Suprapubic skin (tissue), 4 donors: Measurements from ENCODE around the gene SPNS3. TPM values are rescaled to one million over a fixed set of nuclear protein-coding genes. Genes with fewer than 3 reads are reported as not detected.

Source experiments
- DNase-seq, 2 donors: peaks; one replicate each; pipeline ENCODE4 v3.0.0-alpha.2; 2019; ENCODE audit warnings: low spot score in 2 of 2
- H3K27ac ChIP-seq: fragments of 200-600 bp; sonication (generic); one replicate; pipeline ENCODE4 v1.5.1; 2019
- H3K27me3 ChIP-seq: fragments of 200-600 bp; sonication (generic); one replicate; pipeline ENCODE4 v1.5.1; 2019
- H3K36me3 ChIP-seq: fragments of 200-600 bp; sonication (generic); one replicate; pipeline ENCODE4 v1.5.1; 2019
- H3K4me1 ChIP-seq: fragments of 200-600 bp; sonication (generic); one replicate; pipeline ENCODE4 v1.5.1; 2019
- H3K4me3 ChIP-seq: fragments of 200-600 bp; sonication (generic); one replicate; pipeline ENCODE4 v1.5.1; 2019; ENCODE audit warnings: mild to moderate bottlenecking
- H3K9me3 ChIP-seq: fragments of 200-600 bp; sonication (generic); one replicate; pipeline ENCODE4 v1.5.1; 2019
- CTCF ChIP-seq, 2 donors: fragments of 200-600 bp in 1 of 2; fragments of 450-650 bp in 1 of 2; sonication (generic) in 1 of 2; IDR thresholded peaks; one replicate each; pipeline ENCODE4 v1.5.1; 2016 to 2019; ENCODE audit warnings: antibody characterized with exemption in 2 of 2, mild to moderate bottlenecking in 1 of 2, moderate library complexity in 1 of 2
- EP300 ChIP-seq: sonication (generic); formaldehyde crosslinking; IDR thresholded peaks from one replicate; pipeline ENCODE4 v1.6.1; 2017; ENCODE audit warnings: antibody characterized with exemption
- POLR2A ChIP-seq, 2 donors: fragments of 450-650 bp; IDR thresholded peaks; one replicate each; pipeline ENCODE4 v1.6.1; 2017; ENCODE audit warnings: antibody characterized with exemption in 2 of 2, mild to moderate bottlenecking in 2 of 2, moderate library complexity in 2 of 2
- POLR2AphosphoS5 ChIP-seq, 3 donors: sonication (generic); formaldehyde crosslinking; IDR thresholded peaks; one replicate each; pipeline ENCODE4 v1.6.1; 2017; ENCODE audit warnings: antibody characterized with exemption in 3 of 3
- WGBS: methylation state at CpG from one replicate; pipeline ENCODE4 v1.1.5; 2018; 5-methylcytosine and 5-hydroxymethylcytosine counted together
- total RNA-seq, 4 donors: library from RNA; depleted of rRNA; stranded (reverse); fragments of >200 nt; gene quantifications; one replicate each; pipeline ENCODE4 v1.1.0, GENCODE V29; 2016

The SPNS3 gene
- total RNA-seq, 4 donors from 2014 or later = 0.72 TPM; not detected in 3

GRCh38 chr17:4394208-4395110 is 39.3 kb upstream of the SPNS3 start:
- peak overlapping the region; percentile 75 for H3K27ac ChIP-seq
- H3K36me3 ChIP-seq = no peaks in the 10 kb centered on the region
- H3K27me3 ChIP-seq = no peaks in the 10 kb centered on the region
- no peak for DNase-seq
- H3K9me3 ChIP-seq = no peaks in the 10 kb centered on the region
- WGBS = 77% methylated on average over 5 of the region's 5 CpGs
- H3K4me1 ChIP-seq = peaks cover 55% of the 10 kb centered on the region
- peak overlapping the region; percentile 14 for H3K4me3 ChIP-seq
- TF ChIP-seq CTCF (IDR thresholded peaks at IDR 0.05) (no peak), EP300 (no peak)

- TF ChIP-seq POLR2A (IDR thresholded peaks at IDR 0.05) (no peak), CTCF (IDR thresholded peaks at IDR 0.05) (no peak), EP300 (no peak), POLR2AphosphoS5 (IDR thresholded peaks at IDR 0.05) (no peak)
- WGBS = 83% methylated on average over 3 of the region's 3 CpGs
- DNase-seq = no peak
- H3K9me3 ChIP-seq = no peaks in the 10 kb centered on the region
- H3K27ac ChIP-seq = no peak overlapping the region
- H3K4me1 ChIP-seq = peaks cover 55% of the 10 kb centered on the region
- H3K36me3 ChIP-seq = no peaks in the 10 kb centered on the region
- no peaks in the 10 kb centered on the region for H3K27me3 ChIP-seq
- H3K4me3 ChIP-seq = no peak overlapping the region
These were observed 38.6 kb upstream of the SPNS3 start for GRCh38 chr17:4395111-4395478.

- no peaks in the 10 kb centered on the region for H3K9me3 ChIP-seq
- no peak overlapping the region for H3K27ac ChIP-seq
- no peak overlapping the region for H3K4me3 ChIP-seq
- TF ChIP-seq CTCF (IDR thresholded peaks at IDR 0.05) = no peak
- no peak for TF ChIP-seq POLR2AphosphoS5 (IDR thresholded peaks at IDR 0.05)
- TF ChIP-seq EP300 = no peak
- TF ChIP-seq POLR2A (IDR thresholded peaks at IDR 0.05) = no peak
- H3K4me1 ChIP-seq = peaks cover 44% of the 10 kb centered on the region
- no peaks in the 10 kb centered on the region for H3K36me3 ChIP-seq
- DNase-seq = no peak
- no peaks in the 10 kb centered on the region for H3K27me3 ChIP-seq
- 83% methylated on average over 6 of the region's 6 CpGs for whole genome bisulfite sequencing
These were observed 35.9 kb upstream of the SPNS3 start for GRCh38 chr17:4397840-4398239.

GRCh38 chr17:4405038-4405669 is 28.6 kb upstream of the SPNS3 start:
- 74% methylated on average over 3 of the region's 7 CpGs for WGBS
- Histone ChIP-seq H3K27ac (no peak overlapping the region), H3K27me3 (no peaks in the 10 kb centered on the region), H3K9me3 (no peaks in the 10 kb centered on the region), H3K4me1 (peaks cover 6% of the 10 kb centered on the region), H3K4me3 (no peak overlapping the region), H3K36me3 (no peaks in the 10 kb centered on the region)
- no peak for DNase-seq
- TF ChIP-seq EP300 (no peak), POLR2AphosphoS5 (IDR thresholded peaks at IDR 0.05) (no peak), CTCF (IDR thresholded peaks at IDR 0.05) (no peak), POLR2A (IDR thresholded peaks at IDR 0.05) (no peak)

GRCh38 chr17:4405699-4406098 is 28.0 kb upstream of the SPNS3 start:
- H3K36me3 ChIP-seq = no peaks in the 10 kb centered on the region
- H3K27me3 ChIP-seq = no peaks in the 10 kb centered on the region
- 88% methylated on average over 5 of the region's 5 CpGs for WGBS
- no peak for TF ChIP-seq POLR2A (IDR thresholded peaks at IDR 0.05)
- TF ChIP-seq POLR2AphosphoS5 (IDR thresholded peaks at IDR 0.05) = no peak
- no peak for TF ChIP-seq EP300
- H3K4me3 ChIP-seq = no peak overlapping the region
- H3K4me1 ChIP-seq = peaks cover 6% of the 10 kb centered on the region
- DNase-seq = no peak
- no peak overlapping the region for H3K27ac ChIP-seq
- no peaks in the 10 kb centered on the region for H3K9me3 ChIP-seq
